Tibial nerve (tissue), 4 donors: ENCODE measurements around the gene FANCC.

Source experiments
- EP300 ChIP-seq, 2 donors: sonication (generic); formaldehyde crosslinking; IDR thresholded peaks; one replicate each; pipeline ENCODE4 v1.6.1; 2017; ENCODE audit warnings: antibody characterized with exemption in 2 of 2, mild to moderate bottlenecking in 1 of 2
- POLR2A ChIP-seq, 2 donors: fragments of 450-650 bp; IDR thresholded peaks; one replicate each; pipeline ENCODE4 v1.6.1; 2017; ENCODE audit warnings: antibody characterized with exemption in 2 of 2, mild to moderate bottlenecking in 2 of 2, moderate library complexity in 2 of 2
- TF ChIP-seq, protein P1 (sequence below), 5 experiments: fragments of 200-600 bp in 3 of 5; fragments of 450-650 bp in 2 of 5; sonication (generic) in 3 of 5; IDR thresholded peaks; one replicate each; pipeline ENCODE4 v1.5.1; 2016 to 2019; ENCODE audit warnings: antibody characterized with exemption in 5 of 5, mild to moderate bottlenecking in 3 of 5, moderate library complexity in 2 of 5

DNA sequence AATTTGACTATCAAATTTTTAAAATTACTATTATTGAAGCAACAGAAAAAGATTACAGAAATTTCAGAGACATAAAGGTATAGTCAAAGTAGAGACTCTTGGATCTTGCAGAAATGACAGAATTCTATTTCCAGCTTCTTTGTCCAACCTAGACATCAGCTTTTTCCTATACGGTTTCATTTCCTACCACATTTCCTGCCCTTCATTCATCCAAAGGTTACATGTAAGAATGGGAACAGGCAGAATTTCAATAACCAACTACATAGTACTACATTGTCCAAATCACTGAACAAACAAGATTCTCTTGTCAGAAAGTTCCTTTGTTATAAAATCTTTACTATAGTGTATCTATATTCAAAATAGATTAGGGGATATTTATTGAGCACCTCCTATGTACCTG is 124.9 kb downstream of the FANCC start:
- TF ChIP-seq, protein P1, sequence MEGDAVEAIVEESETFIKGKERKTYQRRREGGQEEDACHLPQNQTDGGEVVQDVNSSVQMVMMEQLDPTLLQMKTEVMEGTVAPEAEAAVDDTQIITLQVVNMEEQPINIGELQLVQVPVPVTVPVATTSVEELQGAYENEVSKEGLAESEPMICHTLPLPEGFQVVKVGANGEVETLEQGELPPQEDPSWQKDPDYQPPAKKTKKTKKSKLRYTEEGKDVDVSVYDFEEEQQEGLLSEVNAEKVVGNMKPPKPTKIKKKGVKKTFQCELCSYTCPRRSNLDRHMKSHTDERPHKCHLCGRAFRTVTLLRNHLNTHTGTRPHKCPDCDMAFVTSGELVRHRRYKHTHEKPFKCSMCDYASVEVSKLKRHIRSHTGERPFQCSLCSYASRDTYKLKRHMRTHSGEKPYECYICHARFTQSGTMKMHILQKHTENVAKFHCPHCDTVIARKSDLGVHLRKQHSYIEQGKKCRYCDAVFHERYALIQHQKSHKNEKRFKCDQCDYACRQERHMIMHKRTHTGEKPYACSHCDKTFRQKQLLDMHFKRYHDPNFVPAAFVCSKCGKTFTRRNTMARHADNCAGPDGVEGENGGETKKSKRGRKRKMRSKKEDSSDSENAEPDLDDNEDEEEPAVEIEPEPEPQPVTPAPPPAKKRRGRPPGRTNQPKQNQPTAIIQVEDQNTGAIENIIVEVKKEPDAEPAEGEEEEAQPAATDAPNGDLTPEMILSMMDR (IDR thresholded peaks at IDR 0.05): no peak
- TF ChIP-seq POLR2A (IDR thresholded peaks at IDR 0.05): no peak
- TF ChIP-seq EP300 (IDR thresholded peaks at IDR 0.05): no peak
